GM21515 (cell line): ENCODE results near the gene CYB561.

Source experiments
- ATAC-seq: cut with Tn5 transposase; IDR thresholded peaks from one replicate; pipeline ENCODE4 v1.9.1; 2021; ENCODE audit not compliant: unreplicated experiment

CYB561 gene

DNA sequence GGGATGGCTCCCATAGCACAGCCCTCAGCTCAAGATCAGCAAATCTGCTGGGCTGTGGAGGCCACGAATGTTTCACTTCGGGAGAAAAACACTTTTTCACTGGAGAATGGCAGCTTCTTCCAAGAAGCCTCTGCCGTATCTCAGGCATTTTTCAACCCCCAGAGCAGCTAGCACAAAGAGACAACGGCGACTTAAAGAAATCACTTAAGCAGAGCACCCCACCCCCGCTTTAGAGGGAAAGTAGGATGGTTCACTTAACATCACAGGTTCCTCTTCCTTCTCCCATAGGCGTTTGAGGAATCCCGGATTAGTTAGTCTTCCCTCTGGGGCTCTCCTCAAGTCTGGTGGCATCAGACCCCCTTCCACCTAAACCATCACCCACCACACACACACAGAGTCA lies 27.6 kb downstream of the CYB561 start:
- no peak for ATAC-seq

- ATAC-seq: no peak
Observed at GRCh38 chr17:63414222-63414621, 31.9 kb downstream of the CYB561 start.

GRCh38 chr17:63413128-63413527 lies 33.0 kb downstream of the CYB561 start:
- ATAC-seq: no peak

- ATAC-seq: no peak
Observed at GRCh38 chr17:63412234-63412633, 33.9 kb downstream of the CYB561 start.

DNA sequence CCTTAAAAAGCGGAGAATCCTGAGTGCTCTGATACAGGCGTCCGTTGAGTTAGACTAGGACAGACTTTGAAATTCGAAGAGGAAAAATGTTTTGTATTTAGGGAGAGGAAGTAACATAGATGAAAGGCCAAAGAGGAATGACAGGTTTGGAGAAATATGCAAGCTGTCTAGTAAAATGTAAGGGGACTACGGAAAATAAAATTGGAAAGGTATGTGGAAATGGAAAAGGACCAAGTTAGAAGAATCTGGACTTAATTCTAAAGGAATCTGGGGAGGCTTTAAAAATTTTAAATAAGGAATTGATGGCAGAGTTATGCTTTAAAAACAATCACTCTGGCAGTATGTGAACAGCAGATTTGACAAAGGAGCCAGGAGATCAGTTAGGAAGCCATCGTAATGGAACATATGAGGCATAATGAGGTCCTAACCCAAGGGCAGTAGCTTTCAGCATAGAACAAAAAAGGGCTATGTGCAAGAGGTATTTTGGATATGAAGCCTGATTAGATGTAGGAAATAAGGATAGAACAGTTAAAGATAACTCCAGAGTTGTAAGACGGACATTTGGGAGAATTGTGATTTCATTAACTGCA lies 38.3 kb downstream of the CYB561 start:
- ATAC-seq: no peak

DNA sequence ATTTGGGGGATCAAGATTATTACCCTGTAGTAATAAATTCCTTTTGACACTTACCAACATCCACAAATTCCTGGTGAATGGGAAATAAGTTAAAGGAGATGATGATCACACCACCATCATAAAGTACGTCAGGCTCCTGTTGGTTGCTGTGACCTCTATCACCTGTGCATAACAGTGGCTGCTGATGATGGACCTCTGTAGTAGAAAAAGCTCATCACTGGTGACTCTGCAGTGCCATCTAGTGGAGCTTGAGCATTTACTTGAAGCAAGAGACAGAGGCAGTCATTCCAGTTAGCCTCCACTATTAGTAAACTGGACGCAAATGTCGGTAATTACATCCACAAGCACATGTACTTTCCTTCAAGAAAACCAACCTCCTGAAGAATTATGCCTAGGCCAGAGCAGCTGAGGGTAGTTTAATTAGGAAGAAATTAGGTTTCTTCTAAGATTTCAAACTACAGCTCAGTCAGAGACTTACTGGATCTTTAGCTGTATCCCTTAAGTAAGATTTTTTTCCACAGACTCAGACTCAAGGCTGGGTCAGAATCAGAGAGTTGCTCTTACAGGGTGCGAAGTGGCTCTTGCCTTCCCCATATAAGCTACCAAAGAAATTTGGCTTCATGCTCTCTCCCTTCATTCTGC lies 39.3 kb downstream of the CYB561 start:
- ATAC-seq: no peak

DNA sequence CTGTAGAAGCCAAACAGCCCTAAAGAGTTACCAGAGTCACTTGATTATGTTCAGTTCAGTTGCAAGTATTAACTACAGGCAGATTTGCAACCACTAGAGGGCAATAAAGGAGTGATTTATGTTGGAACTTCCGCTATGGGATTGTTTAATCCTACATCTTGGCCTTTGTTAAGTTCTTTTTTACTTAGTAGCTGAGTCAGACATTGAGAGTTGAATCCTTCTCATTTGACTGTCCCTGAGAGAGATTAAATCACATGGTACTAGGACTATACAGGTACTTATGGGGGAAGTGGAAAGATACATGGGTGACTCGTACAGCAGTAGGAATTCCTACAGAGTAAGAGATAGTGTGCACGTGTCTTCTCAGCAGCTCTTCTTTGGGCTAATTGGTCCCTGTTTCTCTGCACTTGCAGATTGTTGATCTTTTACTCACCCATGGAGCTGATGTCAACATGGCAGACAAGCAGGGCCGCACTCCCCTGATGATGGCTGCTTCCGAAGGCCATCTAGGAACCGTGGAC lies 40.3 kb downstream of the CYB561 start:
- no peak for ATAC-seq

- no peak for ATAC-seq
Observed at GRCh38 chr17:63405020-63405419, 41.1 kb downstream of the CYB561 start.

DNA sequence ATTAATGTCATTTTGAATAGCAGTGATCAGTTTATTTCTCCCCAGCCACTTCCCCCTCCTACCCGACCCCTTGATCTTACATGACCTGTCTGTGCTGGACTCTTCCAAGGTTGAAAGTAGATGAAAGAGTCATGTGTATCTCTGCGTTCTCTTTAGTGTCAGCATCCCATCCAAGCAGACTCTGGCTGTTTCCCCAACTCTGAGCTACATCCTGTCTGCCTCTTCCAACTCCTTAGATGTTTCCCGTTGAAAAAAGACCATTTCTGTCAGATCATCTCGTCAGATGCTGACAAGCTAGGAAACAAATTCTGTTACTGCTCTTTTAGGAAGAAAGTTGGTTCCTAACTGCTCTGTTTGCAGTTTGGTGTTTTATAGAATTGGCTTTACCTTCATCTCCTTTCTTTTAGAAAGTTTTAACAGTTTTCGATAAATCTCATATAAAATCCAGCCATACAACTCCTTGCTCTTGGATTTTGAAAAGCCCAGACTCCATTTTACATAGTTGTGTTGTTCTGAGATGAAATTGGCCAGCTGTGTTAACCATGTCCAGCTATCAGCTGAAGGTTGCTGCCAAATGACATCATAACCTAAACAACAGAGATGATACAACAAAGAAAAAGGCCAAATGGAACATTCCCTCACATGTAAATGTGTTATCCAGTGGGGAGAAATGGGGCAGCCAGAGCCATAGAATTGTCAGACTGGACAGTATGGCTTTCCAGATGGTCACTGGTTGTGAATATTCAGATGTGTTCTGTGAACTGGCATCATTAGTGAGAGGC lies 43.5 kb downstream of the CYB561 start:
- no peak for ATAC-seq

DNA sequence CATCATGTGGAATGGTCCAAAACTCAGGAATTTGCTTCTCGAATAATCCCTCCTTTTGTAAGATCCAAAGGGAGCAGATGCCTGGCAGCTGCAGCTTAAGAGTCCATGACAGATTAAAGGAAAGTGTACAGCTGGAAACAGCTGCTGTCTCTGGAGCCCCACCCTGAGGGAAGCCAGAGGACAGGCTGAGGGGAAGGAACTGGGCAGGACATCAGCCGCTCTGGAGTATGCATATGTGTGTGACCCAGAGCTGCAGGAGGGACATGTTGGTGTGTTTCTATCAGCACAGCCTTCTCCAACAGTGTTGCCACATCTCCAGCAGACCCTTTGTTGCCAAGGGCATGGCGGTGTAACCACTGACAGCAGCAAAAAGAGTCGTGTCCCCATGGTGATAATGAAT lies 46.2 kb downstream of the CYB561 start:
- ATAC-seq: no peak

DNA sequence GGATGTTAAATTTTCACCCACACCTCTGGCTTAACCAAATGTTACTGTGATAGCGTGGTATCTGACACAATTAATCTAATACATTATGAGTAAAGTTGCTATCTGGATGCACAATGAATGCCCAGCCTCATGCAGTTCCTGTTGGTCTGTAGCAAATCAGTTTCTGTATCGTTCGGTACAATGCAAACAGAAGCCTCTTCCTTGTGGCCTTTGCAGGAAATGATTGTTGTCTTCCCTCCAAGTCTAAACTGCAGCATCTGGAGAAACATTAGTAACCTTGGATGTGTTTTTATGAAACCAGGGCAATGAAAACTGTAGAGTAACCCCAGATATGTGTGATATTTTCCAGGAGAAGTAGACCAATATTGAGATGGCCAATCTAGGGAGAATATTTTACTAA lies 46.8 kb downstream of the CYB561 start:
- no peak for ATAC-seq

DNA sequence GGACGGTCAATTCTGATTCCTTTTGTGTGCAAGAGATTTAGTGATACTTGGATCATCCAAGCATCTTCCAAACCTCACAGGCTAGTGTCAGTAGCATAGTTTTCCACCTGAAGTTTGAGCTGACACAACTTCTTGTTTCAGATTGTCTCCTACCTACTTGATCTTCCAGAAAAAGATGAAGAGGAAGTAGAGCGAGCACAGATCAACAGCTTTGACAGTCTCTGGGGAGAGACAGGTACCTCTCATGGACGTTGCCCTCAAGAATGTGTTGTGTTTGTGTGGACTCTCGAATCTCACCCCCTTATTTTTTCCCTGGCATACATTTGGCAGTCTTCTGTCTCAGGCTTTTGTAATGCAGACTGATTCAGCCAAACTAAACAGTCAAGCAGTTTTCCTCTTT lies 47.4 kb downstream of the CYB561 start:
- no peak for ATAC-seq

DNA sequence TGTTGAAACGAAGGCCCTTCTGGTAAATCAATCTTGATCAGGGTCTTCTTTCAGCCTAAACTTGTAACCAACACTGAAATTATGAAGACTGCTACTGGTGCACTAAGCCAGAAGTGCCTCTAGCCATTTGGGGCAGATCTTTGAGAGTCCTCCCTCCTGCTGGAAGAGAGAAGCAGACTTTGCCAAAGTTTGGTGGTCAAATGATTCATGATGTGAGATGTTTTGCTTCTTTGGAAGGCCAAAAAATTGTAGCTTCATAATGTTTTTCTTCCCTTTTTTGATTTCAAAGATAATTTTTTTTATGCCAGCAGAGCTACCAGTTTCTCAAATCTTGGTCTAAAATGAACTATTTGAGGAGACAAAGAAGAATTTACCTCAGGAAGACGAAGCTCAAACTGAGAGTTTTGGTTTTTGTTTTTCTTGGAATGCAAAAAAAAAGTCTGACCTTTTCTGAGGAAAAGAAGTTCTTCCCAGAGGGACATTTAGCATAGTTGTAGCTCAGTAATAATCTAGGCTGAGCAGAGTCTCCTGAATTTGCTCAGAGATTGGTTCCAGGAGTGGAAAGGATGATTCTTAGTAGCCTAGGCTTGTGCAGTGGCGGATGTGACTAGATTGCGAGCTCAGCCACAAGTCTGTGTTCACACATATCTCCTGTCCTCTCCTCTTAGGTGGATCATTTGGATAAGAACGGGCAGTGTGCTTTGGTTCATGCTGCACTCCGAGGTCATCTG lies 50.9 kb downstream of the CYB561 start:
- ATAC-seq: no peak

GRCh38 chr17:63390090-63390489 lies 56.0 kb downstream of the CYB561 start:
- no peak for ATAC-seq

- no peak for ATAC-seq
Observed at GRCh38 chr17:63387656-63388340, 58.3 kb downstream of the CYB561 start.

GRCh38 chr17:63382826-63383225 lies 63.3 kb downstream of the CYB561 start:
- ATAC-seq: no peak
